Left ventricle myocardium inferior (tissue), 1 donor: ENCODE measurements around the gene TMEM30A. TPM values are rescaled to one million over a fixed set of nuclear protein-coding genes. Genes with fewer than 3 reads are reported as not detected.
A peak's percentile ranks its signal among the peaks of the same experiment; 100 is the strongest.

ENCODE experiments used
- DNase-seq: peaks from one replicate; pipeline ENCODE4 v3.0.0-alpha.2; 2020
- H3K27ac ChIP-seq: fragments of 200-600 bp; replicated peaks from 2 replicates; pipeline ENCODE4 v1.8.0; 2021
- H3K27me3 ChIP-seq: fragments of 200-600 bp; 2 replicates; pipeline ENCODE4 v1.8.0; 2021; ENCODE audit warnings: low read depth
- H3K36me3 ChIP-seq: fragments of 200-600 bp; 2 replicates; pipeline ENCODE4 v1.8.0; 2021
- H3K4me1 ChIP-seq: fragments of 200-600 bp; 2 replicates; pipeline ENCODE4 v1.8.0; 2021
- H3K4me3 ChIP-seq: fragments of 200-600 bp; 2 replicates; pipeline ENCODE4 v1.8.0; 2021; ENCODE audit warnings: mild to moderate bottlenecking, moderate library complexity
- H3K9me3 ChIP-seq: fragments of 200-600 bp; replicated peaks from 2 replicates; pipeline ENCODE4 v1.8.0; 2021
- intact Hi-C: fragments of 100-400 bp; cut with micrococcal nuclease; formaldehyde crosslinking; loops from one replicate; pipeline ENCODE4 v1.11.0; 2022
- total RNA-seq: library from RNA; stranded (reverse); fragmentation: NEBNext Ultra II Directional; extraction: Animal tissue kit (Norgen Biotek cat#: 25700); gene quantifications from one replicate; pipeline ENCODE4 v1.2.1, GENCODE V29; 2021
- TF ChIP-seq, protein P1 (sequence below): fragments of 200-600 bp; IDR thresholded peaks from 2 replicates; pipeline ENCODE4 v1.8.0; 2021; ENCODE audit warnings: antibody characterized with exemption, mild to moderate bottlenecking, borderline replicate concordance
- donor health status: DM: no; HTN: yes; CAD: no; lungs with severe emphysema.

TMEM30A gene
- total RNA-seq, 1 donor from 2014 or later: 52.3 TPM

- H3K9me3 ChIP-seq: no peaks in the 10 kb centered on the region
- H3K36me3 ChIP-seq: peaks cover 10% of the 10 kb centered on the region
Observed at GRCh38 chr6:75286955-75287354, 2.4 kb upstream of the TMEM30A start.

GRCh38 chr6:75285283-75285639, 669 bp upstream of the TMEM30A start:
- Histone ChIP-seq H3K9me3 (no peaks in the 10 kb centered on the region), H3K36me3 (peaks cover 10% of the 10 kb centered on the region), H3K4me1 (peaks cover 58% of the 10 kb centered on the region), H3K27me3 (no peaks in the 10 kb centered on the region), H3K27ac (peak overlapping the region; percentile 92), H3K4me3 (peak overlapping the region; percentile 92)
- no peak for DNase-seq
- TF ChIP-seq, protein P1, sequence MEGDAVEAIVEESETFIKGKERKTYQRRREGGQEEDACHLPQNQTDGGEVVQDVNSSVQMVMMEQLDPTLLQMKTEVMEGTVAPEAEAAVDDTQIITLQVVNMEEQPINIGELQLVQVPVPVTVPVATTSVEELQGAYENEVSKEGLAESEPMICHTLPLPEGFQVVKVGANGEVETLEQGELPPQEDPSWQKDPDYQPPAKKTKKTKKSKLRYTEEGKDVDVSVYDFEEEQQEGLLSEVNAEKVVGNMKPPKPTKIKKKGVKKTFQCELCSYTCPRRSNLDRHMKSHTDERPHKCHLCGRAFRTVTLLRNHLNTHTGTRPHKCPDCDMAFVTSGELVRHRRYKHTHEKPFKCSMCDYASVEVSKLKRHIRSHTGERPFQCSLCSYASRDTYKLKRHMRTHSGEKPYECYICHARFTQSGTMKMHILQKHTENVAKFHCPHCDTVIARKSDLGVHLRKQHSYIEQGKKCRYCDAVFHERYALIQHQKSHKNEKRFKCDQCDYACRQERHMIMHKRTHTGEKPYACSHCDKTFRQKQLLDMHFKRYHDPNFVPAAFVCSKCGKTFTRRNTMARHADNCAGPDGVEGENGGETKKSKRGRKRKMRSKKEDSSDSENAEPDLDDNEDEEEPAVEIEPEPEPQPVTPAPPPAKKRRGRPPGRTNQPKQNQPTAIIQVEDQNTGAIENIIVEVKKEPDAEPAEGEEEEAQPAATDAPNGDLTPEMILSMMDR: no peak
- intact Hi-C loops: no loop called here

More at GRCh38 chr6:75286955-75287354, 2.4 kb upstream of the TMEM30A start:
- TF ChIP-seq, protein P1: no peak
- peaks cover 58% of the 10 kb centered on the region for H3K4me1 ChIP-seq
- intact Hi-C loops: no loop called here
- H3K27me3 ChIP-seq: no peaks in the 10 kb centered on the region
- no peak for DNase-seq
- no peak overlapping the region for H3K4me3 ChIP-seq
- H3K27ac ChIP-seq: no peak overlapping the region

DNA sequence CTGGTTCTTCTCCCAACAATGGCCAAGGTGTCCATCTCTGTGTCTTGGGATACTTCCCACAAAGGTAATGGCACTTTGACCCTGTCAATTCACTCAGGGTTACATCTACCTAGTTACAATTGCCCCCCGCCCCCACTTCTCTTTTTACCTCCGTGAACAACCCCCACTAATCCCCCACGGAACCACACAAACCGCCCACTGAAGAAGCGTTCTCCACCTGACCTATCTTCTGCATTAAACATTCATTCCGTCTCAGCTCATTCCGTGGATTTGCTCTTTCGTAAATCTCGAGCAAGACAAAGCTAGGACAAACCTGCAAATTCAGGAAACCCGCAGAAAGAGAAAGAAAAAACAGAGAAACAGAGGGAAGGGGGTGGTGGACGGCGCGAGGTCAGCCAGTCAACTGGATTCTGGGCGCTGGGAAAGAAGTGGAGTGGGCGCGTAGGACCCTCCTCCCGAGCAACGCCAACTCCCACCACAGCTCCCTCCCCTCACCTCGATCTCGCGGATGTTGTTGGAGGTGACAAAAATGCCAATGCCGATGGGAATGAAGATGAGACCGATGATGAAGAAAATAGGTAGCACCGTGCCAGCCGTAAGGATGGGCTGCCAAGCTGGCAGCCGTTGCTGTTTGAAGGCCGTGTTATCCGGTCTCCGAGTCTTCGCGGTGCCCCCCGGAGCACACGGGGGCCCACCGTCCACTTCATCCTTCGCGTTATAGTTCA, 523 bp downstream of the TMEM30A start:
- DNase-seq: no peak
- intact Hi-C loops: no loop called here
- H3K27ac ChIP-seq: peak overlapping the region; percentile 92
- TF ChIP-seq, protein P1: no peak
- no peaks in the 10 kb centered on the region for H3K9me3 ChIP-seq
- peak overlapping the region; percentile 92 for H3K4me3 ChIP-seq
- H3K4me1 ChIP-seq: peaks cover 70% of the 10 kb centered on the region
- no peaks in the 10 kb centered on the region for H3K27me3 ChIP-seq
- H3K36me3 ChIP-seq: peaks cover 5% of the 10 kb centered on the region

DNA sequence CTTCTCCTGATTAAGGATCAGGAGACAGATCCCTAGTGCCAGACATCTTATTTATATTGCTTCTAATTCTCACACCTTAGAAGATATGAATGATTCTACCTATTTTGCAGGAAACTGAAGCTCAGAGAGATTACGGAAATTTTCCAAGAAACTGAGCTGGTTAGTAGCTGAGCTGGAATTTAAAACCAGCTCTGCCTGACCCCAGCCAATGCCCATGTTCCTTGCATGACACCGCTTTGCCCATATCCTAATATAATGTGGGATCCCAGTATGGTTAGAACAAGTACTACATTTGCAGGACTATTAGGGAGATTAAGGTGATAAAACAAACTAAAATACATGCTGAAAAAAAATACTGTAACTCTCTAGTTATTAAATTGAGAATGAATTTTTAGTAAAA, 1.9 kb downstream of the TMEM30A start:
- intact Hi-C loops: no loop called here

GRCh38 chr6:75281653-75282052, 2.9 kb downstream of the TMEM30A start:
- intact Hi-C loops: no loop called here
- no peaks in the 10 kb centered on the region for H3K27me3 ChIP-seq
- no peak for DNase-seq
- H3K9me3 ChIP-seq: no peaks in the 10 kb centered on the region
- TF ChIP-seq, protein P1: no peak
- no peaks in the 10 kb centered on the region for H3K36me3 ChIP-seq
- H3K4me3 ChIP-seq: peak overlapping the region; percentile 92
- peaks cover 92% of the 10 kb centered on the region for H3K4me1 ChIP-seq
- H3K27ac ChIP-seq: no peak overlapping the region

More for the DNA sequence above, 1.9 kb downstream of the TMEM30A start:
- Histone ChIP-seq H3K27me3 (no peaks in the 10 kb centered on the region), H3K9me3 (no peaks in the 10 kb centered on the region), H3K27ac (no peak overlapping the region), H3K4me3 (peak overlapping the region; percentile 92), H3K36me3 (no peaks in the 10 kb centered on the region), H3K4me1 (peaks cover 84% of the 10 kb centered on the region)
- no peak for DNase-seq
- TF ChIP-seq, protein P1: no peak
